ENCODE data around the gene GHDC.
A peak's percentile ranks its signal among the peaks of the same experiment; 100 is the strongest.
"Not testable (repeated sequence)": the region's sequence is repeated elsewhere in the genome, so short reads cannot be mapped to it uniquely, and the experiment has no call there.

The GHDC gene

GRCh38 chr17:42153919-42154742 is 40.2 kb downstream of the GHDC start:
- no peak for DNase-seq (ENCODE audit: low spot score)

GRCh38 chr17:42146911-42147607 is 47.2 kb downstream of the GHDC start:
- no peak for DNase-seq (ENCODE audit: low spot score)

- DNase-seq (ENCODE audit: low spot score) = not testable (repeated sequence)
These were observed 51.2 kb downstream of the GHDC start for GRCh38 chr17:42143138-42143537.

DNA sequence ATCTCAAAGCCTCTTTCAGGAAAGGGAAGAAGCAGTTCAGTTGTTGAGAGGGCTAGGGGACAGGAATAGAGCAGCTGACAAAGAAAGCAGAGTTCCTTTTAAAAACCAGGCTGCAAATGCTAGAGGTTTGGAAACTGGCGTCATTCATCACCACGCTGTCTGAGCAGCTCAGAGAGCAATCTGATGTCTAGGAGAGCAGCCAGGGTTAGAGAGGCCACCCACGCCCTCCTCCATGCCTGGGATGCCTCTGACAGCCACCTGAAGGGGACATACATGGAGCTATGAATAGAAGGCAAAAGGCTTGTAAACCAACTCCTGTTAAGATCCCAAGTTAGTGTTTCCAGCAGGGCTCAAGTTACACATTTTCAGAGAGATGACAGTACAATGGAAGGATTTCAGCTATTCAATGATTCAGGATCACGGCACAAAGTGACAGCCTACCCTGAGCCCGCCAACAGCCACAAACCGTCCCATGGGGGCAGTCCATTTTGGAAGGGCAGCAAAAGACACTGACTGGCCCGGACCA is 51.9 kb downstream of the GHDC start:
- DNase-seq (ENCODE audit: low spot score) = peak; percentile 59

DNA sequence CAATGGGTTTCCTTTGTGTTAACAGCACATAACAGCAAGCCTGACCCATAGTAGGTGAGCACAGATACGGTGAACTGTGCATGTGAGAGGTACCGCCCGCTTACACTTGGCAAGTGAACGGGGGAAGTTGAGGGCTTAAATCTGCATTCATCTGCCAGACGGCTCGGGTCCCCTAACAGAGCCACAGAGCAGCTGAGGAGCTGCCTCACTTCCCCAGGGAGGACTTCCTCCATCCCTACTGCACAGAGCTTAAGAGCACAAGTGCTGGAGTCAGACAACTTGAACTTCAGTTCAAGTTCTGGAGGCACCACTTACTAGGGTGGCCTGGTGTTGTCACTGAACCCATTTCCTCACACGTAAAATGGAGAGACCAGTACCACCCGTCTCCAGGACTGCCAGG is 52.9 kb downstream of the GHDC start:
- DNase-seq (ENCODE audit: low spot score) = no peak

DNA sequence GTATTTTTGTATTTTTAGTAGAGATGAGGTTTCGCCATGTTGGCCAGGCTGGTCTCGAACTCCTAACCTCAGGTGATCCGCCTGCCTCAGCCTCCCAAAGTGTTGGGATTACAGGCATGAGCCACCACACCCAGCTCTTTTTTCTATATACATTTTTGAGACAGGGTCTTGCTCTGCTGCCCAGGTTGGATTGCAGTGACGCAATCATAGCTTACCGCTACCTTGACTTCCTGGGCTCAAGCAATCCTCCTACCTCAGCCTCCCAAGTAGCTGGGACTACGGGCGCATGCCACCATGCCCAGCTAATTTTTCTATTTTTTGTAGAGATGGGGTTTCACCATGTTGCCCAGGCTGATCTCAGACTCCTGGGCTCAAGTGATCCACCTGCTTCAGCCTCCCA is 53.6 kb downstream of the GHDC start:
- not testable (repeated sequence) for DNase-seq (ENCODE audit: low spot score)
